ENCODE results near the gene TULP4. TPM values are rescaled to one million over a fixed set of nuclear protein-coding genes. Genes with fewer than 3 reads are reported as not detected.

The TULP4 gene
- total and polyA plus RNA-seq, 2 donors (not counting 1 experiment from before 2014, with no cell fraction given), result 12.0 to 90.0 TPM

DNA sequence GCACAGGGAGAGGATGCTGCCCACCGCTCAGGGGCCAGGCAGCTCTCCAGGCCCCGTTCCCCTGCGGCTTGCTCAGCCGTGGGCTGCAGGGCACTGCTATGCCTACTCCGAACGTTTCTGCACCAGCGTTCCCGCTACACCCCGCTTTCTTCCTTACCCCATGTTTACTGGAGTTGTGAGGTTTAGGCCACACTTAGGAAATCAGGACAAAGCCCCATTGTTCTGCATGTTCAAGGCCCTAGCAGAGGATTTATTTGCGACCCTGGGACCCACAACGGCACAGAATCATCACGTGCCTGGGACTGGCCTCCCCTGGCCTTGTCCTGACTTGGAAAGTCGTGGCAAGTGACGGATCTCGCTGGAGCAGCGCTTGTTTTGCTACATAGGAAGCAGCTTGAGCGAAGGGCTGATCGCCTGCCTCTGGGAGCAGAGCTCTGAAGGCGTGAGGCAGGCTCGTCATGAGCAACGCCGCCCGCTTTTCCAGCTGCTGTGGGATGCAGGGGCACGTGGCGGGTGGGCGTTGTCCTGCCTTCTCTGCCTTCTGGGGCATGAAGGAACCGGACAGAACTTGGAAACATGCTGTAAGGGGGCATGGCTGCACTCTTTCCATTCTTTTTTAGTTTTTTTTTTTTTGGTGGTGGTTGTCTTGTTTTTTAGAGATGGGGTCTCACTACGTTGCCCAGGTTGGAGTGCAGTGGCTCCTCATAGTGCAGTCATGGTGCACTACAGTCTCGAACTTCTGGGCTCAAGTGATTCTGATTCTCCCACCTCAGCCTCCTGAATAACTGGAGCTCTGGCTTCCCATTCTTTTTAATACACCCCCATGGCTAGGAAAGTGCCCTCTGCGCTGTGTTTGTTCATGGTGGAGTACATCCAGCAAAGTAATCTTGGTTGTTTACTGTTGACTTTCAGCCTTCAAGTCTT, 233.0 kb downstream of the TULP4 start:
- ChIA-PET CTCF (no interaction called here), POLR2A (no interaction called here)
- Mint-ChIP-seq H3K4me1 (no peaks in the 10 kb centered on the region), H3K9me3 (ENCODE audit: insufficient read depth) (no peaks in the 10 kb centered on the region), H3K27me3 (peaks cover 52% of the 10 kb centered on the region), H3K4me3 (no peak overlapping the region), H3K27ac (no peak overlapping the region)
- 80% methylated on average over 24 of the region's 30 CpGs for WGBS (ENCODE audit: insufficient coverage)
- no peak for TF ChIP-seq EZH2 (IDR thresholded peaks at IDR 0.05; ENCODE audit: borderline replicate concordance, insufficient read depth, low read depth, low read length, poor library complexity, severe bottlenecking)
- TF ChIP-seq, protein P1, sequence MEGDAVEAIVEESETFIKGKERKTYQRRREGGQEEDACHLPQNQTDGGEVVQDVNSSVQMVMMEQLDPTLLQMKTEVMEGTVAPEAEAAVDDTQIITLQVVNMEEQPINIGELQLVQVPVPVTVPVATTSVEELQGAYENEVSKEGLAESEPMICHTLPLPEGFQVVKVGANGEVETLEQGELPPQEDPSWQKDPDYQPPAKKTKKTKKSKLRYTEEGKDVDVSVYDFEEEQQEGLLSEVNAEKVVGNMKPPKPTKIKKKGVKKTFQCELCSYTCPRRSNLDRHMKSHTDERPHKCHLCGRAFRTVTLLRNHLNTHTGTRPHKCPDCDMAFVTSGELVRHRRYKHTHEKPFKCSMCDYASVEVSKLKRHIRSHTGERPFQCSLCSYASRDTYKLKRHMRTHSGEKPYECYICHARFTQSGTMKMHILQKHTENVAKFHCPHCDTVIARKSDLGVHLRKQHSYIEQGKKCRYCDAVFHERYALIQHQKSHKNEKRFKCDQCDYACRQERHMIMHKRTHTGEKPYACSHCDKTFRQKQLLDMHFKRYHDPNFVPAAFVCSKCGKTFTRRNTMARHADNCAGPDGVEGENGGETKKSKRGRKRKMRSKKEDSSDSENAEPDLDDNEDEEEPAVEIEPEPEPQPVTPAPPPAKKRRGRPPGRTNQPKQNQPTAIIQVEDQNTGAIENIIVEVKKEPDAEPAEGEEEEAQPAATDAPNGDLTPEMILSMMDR (IDR thresholded peaks at IDR 0.05), result no peak
- no peaks in the 10 kb centered on the region for H3K36me3 ChIP-seq (replicated peaks in 1 of 2; ENCODE audit: control extremely low read depth in 1 of 2, control insufficient read depth in 1 of 2, extremely low read depth in 1 of 2, insufficient read depth in 2 of 2, low read length in 1 of 2)
- H3K79me2 ChIP-seq (ENCODE audit: control insufficient read depth, insufficient read depth, low read length), result no peaks in the 10 kb centered on the region
- H2AFZ ChIP-seq (ENCODE audit: insufficient read depth, low read depth, low read length, poor library complexity, severe bottlenecking), result no peak overlapping the region
- H3K4me2 ChIP-seq (replicated peaks; ENCODE audit: low read depth, low read length, poor library complexity, severe bottlenecking), result no peak overlapping the region
- no peaks in the 10 kb centered on the region for H3K4me1 ChIP-seq (ENCODE audit: control insufficient read depth in 2 of 2, insufficient read depth in 2 of 2, low read length in 2 of 2)
- no peak overlapping the region for H3K27ac ChIP-seq (ENCODE audit: low read length in 2 of 2)
- H3K9me3 ChIP-seq (ENCODE audit: control extremely low read depth in 1 of 3, control insufficient read depth in 2 of 3, insufficient read depth in 1 of 3, low read length in 2 of 3), result no peaks in the 10 kb centered on the region
- DNase-seq, result no peak
- H3K27me3 ChIP-seq (replicated peaks in 1 of 4; ENCODE audit: control extremely low read depth in 1 of 4, control insufficient read depth in 3 of 4, insufficient read depth in 4 of 4, low read length in 3 of 4), result peaks cover 0 to 13% (median 1%) of the 10 kb centered on the region in 4 experiments
- intact Hi-C loops (cut with micrococcal nuclease), result no loop called here
- H4K20me1 ChIP-seq (ENCODE audit: control insufficient read depth, insufficient read depth, low read length, poor library complexity, severe bottlenecking), result no peaks in the 10 kb centered on the region
- no peak overlapping the region for H3K4me3 ChIP-seq (ENCODE audit: control extremely low read depth in 1 of 5, extremely low read depth in 1 of 5, insufficient read depth in 1 of 5, low read depth in 2 of 5, low read length in 4 of 5)
- no peak for ATAC-seq (ENCODE audit: low read depth)
- no peak overlapping the region for H3K9ac ChIP-seq (ENCODE audit: low read length)
